GM12878 (cell line): ENCODE data around the gene B3GAT1. TPM values are rescaled to one million over a fixed set of nuclear protein-coding genes. Genes with fewer than 3 reads are reported as not detected.

Experiments
- ATAC-seq: fragments of 200-7000 bp; cut with Tn5 transposase; 3 replicates; pipeline ENCODE4 v1.9.1; 2020; ENCODE audit warnings: mild to moderate bottlenecking, moderate library complexity
- BruUV-seq: library from RNA; stranded (reverse); fragments of 400-500 nt; replicated peaks from 2 replicates; lab custom pipeline; 2021; lab: Mats Ljungman, UMichigan
- CTCF ChIA-PET: fragments of 300-600 bp; sonication (Branson Sonifier 250); formaldehyde crosslinking; extraction: SDS; loops from one replicate; lab custom pipeline; 2021; ENCODE audit warnings: inconsistent platforms; lab: Yijun Ruan, JAX
- POLR2A ChIA-PET: fragments of 350-600 bp; formaldehyde crosslinking; extraction: SDS; loops from one replicate; lab custom pipeline; 2021; ENCODE audit warnings: inconsistent platforms; lab: Charles Lee
- RAD21 ChIA-PET: fragments of 300-600 bp; sonication (Branson Sonifier 250); formaldehyde crosslinking; loops from one replicate; lab custom pipeline; 2023; ENCODE audit warnings: antibody characterized with exemption; ENCODE audit not compliant: unreplicated experiment; lab: Charles Lee
- SMC1A ChIA-PET: fragments of 300-600 bp; sonication (Branson Sonifier 250); formaldehyde crosslinking; loops from one replicate; lab custom pipeline; 2023; ENCODE audit not compliant: unreplicated experiment, uncharacterized antibody; lab: Charles Lee
- DNase-seq: peaks from one replicate; pipeline ENCODE4 v3.0.0-alpha.2; 2011; ENCODE audit warnings: low read depth, low spot score
- FAIRE-seq: peaks from 3 replicates; lab custom pipeline; 2011; peaks lifted over from hg19 to GRCh38; lab: Jason Lieb, UNC
- H2AFZ ChIP-seq: 2 replicates; pipeline ENCODE4 v1.6.0; 2011; ENCODE audit warnings: low read depth, low read length, control low read depth; ENCODE audit not compliant: control insufficient read depth
- H3K27ac ChIP-seq: 2 replicates; pipeline ENCODE4 v1.5.1; 2011; ENCODE audit warnings: control low read depth; ENCODE audit not compliant: control insufficient read depth, insufficient read depth
- H3K27me3 ChIP-seq, 2 experiments: replicated peaks in 1 of 2; 2 replicates each; pipeline versions ENCODE4 v1.6.0 to v1.6.1; 2011; ENCODE audit warnings: low read length in 1 of 2; ENCODE audit not compliant: control insufficient read depth in 2 of 2, insufficient read depth in 2 of 2
- H3K36me3 ChIP-seq, 2 experiments: 2 replicates each; pipeline ENCODE4 v1.5.1; 2011; ENCODE audit warnings: low read length in 1 of 2; ENCODE audit not compliant: control insufficient read depth in 2 of 2, insufficient read depth in 2 of 2
- H3K4me1 ChIP-seq: 2 replicates; pipeline ENCODE4 v1.6.1; 2011; ENCODE audit warnings: mild to moderate bottlenecking, low read length, moderate library complexity, mixed read lengths; ENCODE audit not compliant: control insufficient read depth, insufficient read depth
- H3K4me2 ChIP-seq: 2 replicates; pipeline ENCODE4 v1.6.0; 2011; ENCODE audit warnings: control low read depth; ENCODE audit not compliant: control insufficient read depth, insufficient read depth
- H3K4me3 ChIP-seq: fragments of 200-600 bp; sonication (generic); 2 replicates; pipeline ENCODE4 v1.5.1; 2016
- H3K79me2 ChIP-seq: 2 replicates; pipeline ENCODE4 v1.6.0; 2011; ENCODE audit warnings: low read length; ENCODE audit not compliant: control insufficient read depth, insufficient read depth
- H3K9ac ChIP-seq: 2 replicates; pipeline ENCODE4 v1.8.0; 2011; ENCODE audit warnings: low read length, control low read depth, mixed read lengths; ENCODE audit not compliant: control insufficient read depth, insufficient read depth
- H3K9me3 ChIP-seq: replicated peaks from 3 replicates; pipeline ENCODE4 v1.5.1; 2011; ENCODE audit warnings: mild to moderate bottlenecking, low read length; ENCODE audit not compliant: control insufficient read depth, insufficient read depth
- H4K20me1 ChIP-seq: 2 replicates; pipeline ENCODE4 v1.6.0; 2011; ENCODE audit not compliant: control insufficient read depth, insufficient read depth
- BRCA1 ChIP-seq: IDR thresholded peaks from 2 replicates; pipeline ENCODE4 v1.6.1; 2011; ENCODE audit warnings: low read depth, low read length, improper control_type of control experiment
- MYC ChIP-seq: IDR thresholded peaks from 2 replicates; pipeline ENCODE4 v1.6.1; 2011; ENCODE audit warnings: mild to moderate bottlenecking, low read length, moderate library complexity, inconsistent platforms; ENCODE audit not compliant: insufficient read depth, insufficient replicate concordance, insufficient read length, severe bottlenecking
- POLR2AphosphoS5 ChIP-seq: IDR thresholded peaks from 2 replicates; pipeline ENCODE4 v1.6.1; 2011; ENCODE audit warnings: mild to moderate bottlenecking, low read length, inconsistent platforms
- RELA ChIP-seq: fragments of 450-650 bp; IDR thresholded peaks from 2 replicates; pipeline ENCODE4 v1.8.0; 2014; ENCODE audit warnings: borderline replicate concordance; ENCODE audit not compliant: partially characterized antibody
- SMAD1 ChIP-seq: fragments of 450-650 bp; IDR thresholded peaks from 2 replicates; pipeline ENCODE4 v1.6.1; 2018; ENCODE audit warnings: mild to moderate bottlenecking, low read depth; ENCODE audit not compliant: partially characterized antibody
- SMARCA5 ChIP-seq: fragments of 450-650 bp; IDR thresholded peaks from 2 replicates; pipeline ENCODE4 v1.6.1; 2017; ENCODE audit warnings: mild to moderate bottlenecking
- STAT1 ChIP-seq: fragments of 450-650 bp; conservative IDR thresholded peaks from 2 replicates; pipeline ENCODE4 v1.6.1; 2014; ENCODE audit warnings: antibody characterized with exemption, mild to moderate bottlenecking
- YY1 ChIP-seq: IDR thresholded peaks from 2 replicates; pipeline ENCODE4 v1.6.1; 2011; ENCODE audit warnings: low read depth, mild to moderate bottlenecking, low read length
- ZNF217 ChIP-seq: fragments of 450-650 bp; IDR thresholded peaks from 2 replicates; pipeline ENCODE4 v1.6.1; 2017; ENCODE audit warnings: antibody characterized with exemption, mild to moderate bottlenecking
- WGBS: methylation state at CpG from one replicate; pipeline ENCODE4 v1.1.6; 2016; ENCODE audit warnings: low lambda C conversion rate; ENCODE audit not compliant: insufficient replicate concordance, insufficient coverage; ENCODE audit errors: missing lambda C conversion rate; 5-methylcytosine and 5-hydroxymethylcytosine counted together
- in situ Hi-C: fragments of 300-500 bp; cut with MboI; formaldehyde crosslinking; loops from 9 replicates; pipeline ENCODE4 v1.14.3; 2018; ENCODE audit warnings: mixed read lengths
- intact Hi-C: fragments of 100-400 bp; cut with micrococcal nuclease; formaldehyde crosslinking; loops from one replicate; pipeline ENCODE4 v1.14.2; 2022; ENCODE audit not compliant: unreplicated experiment
- polyA plus RNA-seq, 11 experiments: library from polyadenylated mRNA; depleted of rRNA in 4 of 11; unstranded in 6 of 11; stranded (reverse) in 5 of 11; fragments of >200 nt; fragmentation: Nextera tagmentation in 4 of 11; fragmentation: Illumina TruSeq in 1 of 11; extraction: Ambion mirVana in 4 of 11; extraction: Trizol in 1 of 11; gene quantifications; 1 replicate in 1 of 11; 2 replicates in 10 of 11; pipeline versions ENCODE4 v1.2.1 to v1.2.3, GENCODE V29; 2011 to 2016; ENCODE audit warnings: inconsistent platforms in 2 of 11, missing spikeins in 2 of 11, low read depth in 1 of 11
- total RNA-seq, 4 experiments: library from RNA; depleted of rRNA in 3 of 4; stranded (reverse); fragments of >200 nt in 3 of 4; fragmentation: Illumina TruSeq in 1 of 4; extraction: Trizol in 1 of 4; gene quantifications; 2 replicates each; pipeline versions ENCODE4 v1.2.1 to v1.2.3, GENCODE V29; 2013 to 2021
- TF ChIP-seq, protein P1 (sequence below): fragments of 450-650 bp; conservative IDR thresholded peaks from 2 replicates; pipeline ENCODE4 v1.6.1; 2017; ENCODE audit warnings: mild to moderate bottlenecking, moderate library complexity
- TF ChIP-seq, protein P2 (sequence below): fragments of 450-650 bp; formaldehyde crosslinking; IDR thresholded peaks from 2 replicates; pipeline ENCODE4 v1.4.0; 2020; ENCODE audit warnings: mild to moderate bottlenecking, moderate library complexity
- TF ChIP-seq, protein P3 (sequence below): IDR thresholded peaks from 2 replicates; pipeline ENCODE4 v1.6.1; 2011; ENCODE audit warnings: mild to moderate bottlenecking, low read depth, low read length, moderate library complexity; ENCODE audit not compliant: insufficient replicate concordance
- TF ChIP-seq, protein P4 (sequence below): fragments of 150-350 bp; IDR thresholded peaks from 2 replicates; pipeline ENCODE4 v1.6.1; 2014; ENCODE audit warnings: mild to moderate bottlenecking, low read depth, low read length
- TF ChIP-seq, protein P5 (sequence below): fragments of 450-650 bp; IDR thresholded peaks from 2 replicates; pipeline ENCODE4 v1.6.1; 2017; ENCODE audit warnings: low read depth, mild to moderate bottlenecking, moderate library complexity

B3GAT1 gene
- total and polyA plus RNA-seq, 10 of the 15 experiments (the other 5 are each of a cell fraction or from before 2014, with no cell fraction given), result 0.05 TPM; not detected in 9

DNA sequence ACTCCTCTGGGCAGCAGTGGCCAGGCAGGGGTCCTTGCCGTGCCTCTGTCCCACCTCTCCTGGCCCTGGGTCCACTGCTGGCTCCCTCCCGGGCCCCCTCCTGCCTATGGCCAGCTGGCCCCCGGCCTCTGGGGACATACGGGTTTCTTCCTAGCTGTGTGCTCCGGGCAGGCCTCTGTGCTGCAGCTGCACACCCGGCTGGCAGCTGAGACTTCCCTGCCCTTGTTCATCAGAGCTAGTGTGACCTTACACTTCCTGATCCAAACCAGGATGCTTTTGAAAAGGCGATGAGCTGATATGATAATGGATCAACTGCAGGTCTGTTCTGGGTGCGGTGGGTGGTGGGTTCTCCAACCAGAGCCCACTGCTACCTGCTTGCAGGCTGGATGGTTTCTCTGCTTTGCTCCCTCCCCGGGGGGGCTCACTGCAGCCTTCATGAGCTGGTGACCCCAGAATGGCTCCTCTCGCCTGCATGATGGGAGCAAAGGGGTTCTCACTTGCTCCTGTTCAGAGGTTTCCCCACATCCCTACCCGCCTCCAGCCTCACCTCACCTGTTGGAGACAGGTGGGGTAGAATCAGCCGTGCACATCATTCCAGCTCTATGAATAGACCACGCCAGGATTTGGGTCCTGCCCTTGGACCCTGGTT is 13.3 kb downstream of the B3GAT1 start:
- no peaks in the 10 kb centered on the region for H4K20me1 ChIP-seq
- H3K4me2 ChIP-seq, result no peak overlapping the region
- FAIRE-seq (no peak), DNase-seq (no peak), ATAC-seq (no peak)
- no peaks in the 10 kb centered on the region for H3K9me3 ChIP-seq
- H2AFZ ChIP-seq, result no peak overlapping the region
- ChIA-PET SMC1A (no interaction called here), RAD21 (no interaction called here), CTCF (no interaction called here), POLR2A (no interaction called here)
- WGBS, result 14% methylated on average over 13 of the region's 13 CpGs
- H3K4me3 ChIP-seq, result no peak overlapping the region
- no peak overlapping the region for H3K9ac ChIP-seq
- no peaks in the 10 kb centered on the region; a peak in 2 of 4 replicates for H3K27me3 ChIP-seq
- H3K4me1 ChIP-seq, result no peaks in the 10 kb centered on the region
- H3K79me2 ChIP-seq, result no peaks in the 10 kb centered on the region
- H3K27ac ChIP-seq, result no peak overlapping the region
- BruUV-seq, result no TSS peak
- in situ Hi-C loops, result no loop called here
- no peaks in the 10 kb centered on the region for H3K36me3 ChIP-seq
- intact Hi-C loops, result no loop called here
- TF ChIP-seq, protein P1, sequence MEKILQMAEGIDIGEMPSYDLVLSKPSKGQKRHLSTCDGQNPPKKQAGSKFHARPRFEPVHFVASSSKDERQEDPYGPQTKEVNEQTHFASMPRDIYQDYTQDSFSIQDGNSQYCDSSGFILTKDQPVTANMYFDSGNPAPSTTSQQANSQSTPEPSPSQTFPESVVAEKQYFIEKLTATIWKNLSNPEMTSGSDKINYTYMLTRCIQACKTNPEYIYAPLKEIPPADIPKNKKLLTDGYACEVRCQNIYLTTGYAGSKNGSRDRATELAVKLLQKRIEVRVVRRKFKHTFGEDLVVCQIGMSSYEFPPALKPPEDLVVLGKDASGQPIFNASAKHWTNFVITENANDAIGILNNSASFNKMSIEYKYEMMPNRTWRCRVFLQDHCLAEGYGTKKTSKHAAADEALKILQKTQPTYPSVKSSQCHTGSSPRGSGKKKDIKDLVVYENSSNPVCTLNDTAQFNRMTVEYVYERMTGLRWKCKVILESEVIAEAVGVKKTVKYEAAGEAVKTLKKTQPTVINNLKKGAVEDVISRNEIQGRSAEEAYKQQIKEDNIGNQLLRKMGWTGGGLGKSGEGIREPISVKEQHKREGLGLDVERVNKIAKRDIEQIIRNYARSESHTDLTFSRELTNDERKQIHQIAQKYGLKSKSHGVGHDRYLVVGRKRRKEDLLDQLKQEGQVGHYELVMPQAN, result no peak
- TF ChIP-seq, protein P2, sequence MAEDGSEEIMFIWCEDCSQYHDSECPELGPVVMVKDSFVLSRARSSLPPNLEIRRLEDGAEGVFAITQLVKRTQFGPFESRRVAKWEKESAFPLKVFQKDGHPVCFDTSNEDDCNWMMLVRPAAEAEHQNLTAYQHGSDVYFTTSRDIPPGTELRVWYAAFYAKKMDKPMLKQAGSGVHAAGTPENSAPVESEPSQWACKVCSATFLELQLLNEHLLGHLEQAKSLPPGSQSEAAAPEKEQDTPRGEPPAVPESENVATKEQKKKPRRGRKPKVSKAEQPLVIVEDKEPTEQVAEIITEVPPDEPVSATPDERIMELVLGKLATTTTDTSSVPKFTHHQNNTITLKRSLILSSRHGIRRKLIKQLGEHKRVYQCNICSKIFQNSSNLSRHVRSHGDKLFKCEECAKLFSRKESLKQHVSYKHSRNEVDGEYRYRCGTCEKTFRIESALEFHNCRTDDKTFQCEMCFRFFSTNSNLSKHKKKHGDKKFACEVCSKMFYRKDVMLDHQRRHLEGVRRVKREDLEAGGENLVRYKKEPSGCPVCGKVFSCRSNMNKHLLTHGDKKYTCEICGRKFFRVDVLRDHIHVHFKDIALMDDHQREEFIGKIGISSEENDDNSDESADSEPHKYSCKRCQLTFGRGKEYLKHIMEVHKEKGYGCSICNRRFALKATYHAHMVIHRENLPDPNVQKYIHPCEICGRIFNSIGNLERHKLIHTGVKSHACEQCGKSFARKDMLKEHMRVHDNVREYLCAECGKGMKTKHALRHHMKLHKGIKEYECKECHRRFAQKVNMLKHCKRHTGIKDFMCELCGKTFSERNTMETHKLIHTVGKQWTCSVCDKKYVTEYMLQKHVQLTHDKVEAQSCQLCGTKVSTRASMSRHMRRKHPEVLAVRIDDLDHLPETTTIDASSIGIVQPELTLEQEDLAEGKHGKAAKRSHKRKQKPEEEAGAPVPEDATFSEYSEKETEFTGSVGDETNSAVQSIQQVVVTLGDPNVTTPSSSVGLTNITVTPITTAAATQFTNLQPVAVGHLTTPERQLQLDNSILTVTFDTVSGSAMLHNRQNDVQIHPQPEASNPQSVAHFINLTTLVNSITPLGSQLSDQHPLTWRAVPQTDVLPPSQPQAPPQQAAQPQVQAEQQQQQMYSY (CRISPR knock-in tag), result no peak
- TF ChIP-seq SMARCA5 (no peak), ZNF217 (no peak), YY1 (no peak), SMAD1 (no peak), RELA (no peak), MYC (no peak), BRCA1 (no peak), STAT1 (no peak), POLR2AphosphoS5 (no peak)
- TF ChIP-seq, protein P3, sequence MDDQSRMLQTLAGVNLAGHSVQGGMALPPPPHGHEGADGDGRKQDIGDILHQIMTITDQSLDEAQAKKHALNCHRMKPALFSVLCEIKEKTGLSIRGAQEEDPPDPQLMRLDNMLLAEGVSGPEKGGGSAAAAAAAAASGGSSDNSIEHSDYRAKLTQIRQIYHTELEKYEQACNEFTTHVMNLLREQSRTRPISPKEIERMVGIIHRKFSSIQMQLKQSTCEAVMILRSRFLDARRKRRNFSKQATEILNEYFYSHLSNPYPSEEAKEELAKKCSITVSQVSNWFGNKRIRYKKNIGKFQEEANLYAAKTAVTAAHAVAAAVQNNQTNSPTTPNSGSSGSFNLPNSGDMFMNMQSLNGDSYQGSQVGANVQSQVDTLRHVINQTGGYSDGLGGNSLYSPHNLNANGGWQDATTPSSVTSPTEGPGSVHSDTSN, result no peak
- TF ChIP-seq, protein P4, sequence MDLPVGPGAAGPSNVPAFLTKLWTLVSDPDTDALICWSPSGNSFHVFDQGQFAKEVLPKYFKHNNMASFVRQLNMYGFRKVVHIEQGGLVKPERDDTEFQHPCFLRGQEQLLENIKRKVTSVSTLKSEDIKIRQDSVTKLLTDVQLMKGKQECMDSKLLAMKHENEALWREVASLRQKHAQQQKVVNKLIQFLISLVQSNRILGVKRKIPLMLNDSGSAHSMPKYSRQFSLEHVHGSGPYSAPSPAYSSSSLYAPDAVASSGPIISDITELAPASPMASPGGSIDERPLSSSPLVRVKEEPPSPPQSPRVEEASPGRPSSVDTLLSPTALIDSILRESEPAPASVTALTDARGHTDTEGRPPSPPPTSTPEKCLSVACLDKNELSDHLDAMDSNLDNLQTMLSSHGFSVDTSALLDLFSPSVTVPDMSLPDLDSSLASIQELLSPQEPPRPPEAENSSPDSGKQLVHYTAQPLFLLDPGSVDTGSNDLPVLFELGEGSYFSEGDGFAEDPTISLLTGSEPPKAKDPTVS, result no peak
- TF ChIP-seq, protein P5, sequence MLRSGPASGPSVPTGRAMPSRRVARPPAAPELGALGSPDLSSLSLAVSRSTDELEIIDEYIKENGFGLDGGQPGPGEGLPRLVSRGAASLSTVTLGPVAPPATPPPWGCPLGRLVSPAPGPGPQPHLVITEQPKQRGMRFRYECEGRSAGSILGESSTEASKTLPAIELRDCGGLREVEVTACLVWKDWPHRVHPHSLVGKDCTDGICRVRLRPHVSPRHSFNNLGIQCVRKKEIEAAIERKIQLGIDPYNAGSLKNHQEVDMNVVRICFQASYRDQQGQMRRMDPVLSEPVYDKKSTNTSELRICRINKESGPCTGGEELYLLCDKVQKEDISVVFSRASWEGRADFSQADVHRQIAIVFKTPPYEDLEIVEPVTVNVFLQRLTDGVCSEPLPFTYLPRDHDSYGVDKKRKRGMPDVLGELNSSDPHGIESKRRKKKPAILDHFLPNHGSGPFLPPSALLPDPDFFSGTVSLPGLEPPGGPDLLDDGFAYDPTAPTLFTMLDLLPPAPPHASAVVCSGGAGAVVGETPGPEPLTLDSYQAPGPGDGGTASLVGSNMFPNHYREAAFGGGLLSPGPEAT, result no peak
